ENCODE data around the gene AHI1. TPM values are rescaled to one million over a fixed set of nuclear protein-coding genes. Genes with fewer than 3 reads are reported as not detected.

The AHI1 gene
- total RNA-seq, 1 experiment from 2014 or later, result 8.9 TPM

DNA sequence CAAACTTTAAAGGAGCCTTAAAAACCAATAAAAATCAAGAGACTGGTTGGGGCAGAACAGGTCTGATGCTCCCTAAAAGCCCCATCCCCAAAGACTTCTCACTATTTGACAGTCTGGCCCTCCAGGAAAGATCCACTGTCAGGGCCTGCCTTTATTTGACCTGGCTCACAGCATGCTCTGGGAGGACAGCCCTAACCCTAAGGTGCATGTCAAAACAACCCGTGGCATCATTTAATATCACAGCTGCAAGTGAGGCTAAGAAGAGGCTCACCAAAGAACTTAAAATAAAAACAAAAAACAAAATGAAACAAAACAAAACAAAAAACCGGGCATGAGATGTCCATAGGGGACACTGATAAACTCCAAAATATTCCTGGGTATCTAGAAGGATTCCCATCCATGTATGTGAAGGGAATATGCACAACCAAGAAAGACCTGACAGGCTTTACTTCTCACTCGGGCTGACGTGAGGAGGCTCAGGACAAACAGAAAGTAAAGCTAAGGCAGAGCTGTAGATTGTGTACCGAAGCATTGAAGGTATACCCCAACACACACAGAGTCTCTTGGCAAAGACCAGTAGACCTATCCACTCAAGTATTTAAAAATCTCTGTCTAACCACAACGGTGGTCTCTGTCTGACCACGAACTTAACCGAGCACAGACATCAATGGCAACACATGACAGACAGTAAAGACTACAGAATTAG, 57.3 kb downstream of the AHI1 start:
- no peaks in the 10 kb centered on the region for H3K4me1 ChIP-seq (ENCODE audit: insufficient read depth, low read length)
- no peak overlapping the region for H3K4me3 ChIP-seq (ENCODE audit: low read length)
- no peak overlapping the region for H3K27ac ChIP-seq (ENCODE audit: low read length)
- no peak for TF ChIP-seq EZH2phosphoT487 (IDR thresholded peaks at IDR 0.05; ENCODE audit: borderline replicate concordance, low read length)
- TF ChIP-seq, protein P1, sequence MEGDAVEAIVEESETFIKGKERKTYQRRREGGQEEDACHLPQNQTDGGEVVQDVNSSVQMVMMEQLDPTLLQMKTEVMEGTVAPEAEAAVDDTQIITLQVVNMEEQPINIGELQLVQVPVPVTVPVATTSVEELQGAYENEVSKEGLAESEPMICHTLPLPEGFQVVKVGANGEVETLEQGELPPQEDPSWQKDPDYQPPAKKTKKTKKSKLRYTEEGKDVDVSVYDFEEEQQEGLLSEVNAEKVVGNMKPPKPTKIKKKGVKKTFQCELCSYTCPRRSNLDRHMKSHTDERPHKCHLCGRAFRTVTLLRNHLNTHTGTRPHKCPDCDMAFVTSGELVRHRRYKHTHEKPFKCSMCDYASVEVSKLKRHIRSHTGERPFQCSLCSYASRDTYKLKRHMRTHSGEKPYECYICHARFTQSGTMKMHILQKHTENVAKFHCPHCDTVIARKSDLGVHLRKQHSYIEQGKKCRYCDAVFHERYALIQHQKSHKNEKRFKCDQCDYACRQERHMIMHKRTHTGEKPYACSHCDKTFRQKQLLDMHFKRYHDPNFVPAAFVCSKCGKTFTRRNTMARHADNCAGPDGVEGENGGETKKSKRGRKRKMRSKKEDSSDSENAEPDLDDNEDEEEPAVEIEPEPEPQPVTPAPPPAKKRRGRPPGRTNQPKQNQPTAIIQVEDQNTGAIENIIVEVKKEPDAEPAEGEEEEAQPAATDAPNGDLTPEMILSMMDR (conservative IDR thresholded peaks at IDR 0.05; ENCODE audit: low read depth, low read length), result no peak
- no peak for TF ChIP-seq EZH2 (IDR thresholded peaks at IDR 0.05; ENCODE audit: low read length, unreplicated experiment)
- no peak overlapping the region for H3K4me2 ChIP-seq (ENCODE audit: low read length)
- H2AFZ ChIP-seq (ENCODE audit: low read length), result no peak overlapping the region
- no peaks in the 10 kb centered on the region for H3K9me2 ChIP-seq (replicated peaks; ENCODE audit: low read length)
- no peaks in the 10 kb centered on the region for H3F3A ChIP-seq (ENCODE audit: low read length, unreplicated experiment)
- no peaks in the 10 kb centered on the region for H3K9me3 ChIP-seq (ENCODE audit: low read length)
- POLR2A ChIA-PET (ENCODE audit: unreplicated experiment), result no interaction called here
- intact Hi-C loops (cut with micrococcal nuclease), result no loop called here
- H3K9ac ChIP-seq (ENCODE audit: low read length), result no peak overlapping the region
- H3K36me3 ChIP-seq (ENCODE audit: low read depth, low read length), result no peaks in the 10 kb centered on the region
- no peaks in the 10 kb centered on the region for H3K27me3 ChIP-seq (ENCODE audit: low read length)
- H4K20me1 ChIP-seq (ENCODE audit: low read length), result no peaks in the 10 kb centered on the region
- CTCF ChIA-PET, result no interaction called here
- BruUV-seq (replicated peaks), result no TSS peak
- no peaks in the 10 kb centered on the region for H3K79me2 ChIP-seq (ENCODE audit: low read length)
- ATAC-seq, result no peak
- no peak for DNase-seq

DNA sequence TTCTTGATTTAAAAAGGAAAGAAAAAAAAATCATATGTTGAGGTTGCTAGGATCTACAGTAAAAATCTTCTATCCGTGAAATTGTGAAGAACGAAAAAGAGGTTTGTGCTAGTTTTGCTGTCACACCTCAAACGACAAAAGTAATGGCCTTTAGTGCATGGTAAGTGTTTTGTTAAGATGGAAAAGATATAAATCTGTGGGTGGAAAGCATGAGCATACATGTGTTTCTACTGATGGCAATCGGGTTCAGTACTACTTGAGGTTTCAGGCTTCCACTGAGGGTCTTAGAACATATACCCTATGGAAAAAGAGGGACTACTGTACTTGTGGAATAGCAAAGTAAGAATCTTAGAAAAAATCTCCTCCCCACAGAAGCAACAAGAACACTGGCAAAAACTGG, 58.0 kb downstream of the AHI1 start:
- H3F3A ChIP-seq (ENCODE audit: low read length, unreplicated experiment), result no peaks in the 10 kb centered on the region
- POLR2A ChIA-PET (ENCODE audit: unreplicated experiment), result interaction anchor here (0.6 kb wide), 1 partner anchor 578 kb away, joined by 3 read pairs; no protein-coding TSS in a partner anchor
- CTCF ChIA-PET, result interaction anchor here (0.6 kb wide), 1 partner anchor 295 kb away, joined by 3 read pairs; no protein-coding TSS in a partner anchor
- intact Hi-C loops (cut with micrococcal nuclease), result loop anchor here (5.0 kb wide), 1 partner anchor 292 kb away; no protein-coding TSS in a partner anchor
- no peak overlapping the region for H3K4me3 ChIP-seq (ENCODE audit: low read length)
- H3K79me2 ChIP-seq (ENCODE audit: low read length), result no peaks in the 10 kb centered on the region
- H4K20me1 ChIP-seq (ENCODE audit: low read length), result no peaks in the 10 kb centered on the region
- H3K4me2 ChIP-seq (ENCODE audit: low read length), result no peak overlapping the region
- H3K36me3 ChIP-seq (ENCODE audit: low read depth, low read length), result no peaks in the 10 kb centered on the region
- no peak overlapping the region for H3K9ac ChIP-seq (ENCODE audit: low read length)
- TF ChIP-seq, protein P1 (conservative IDR thresholded peaks at IDR 0.05; ENCODE audit: low read depth, low read length), result no peak
- TF ChIP-seq EZH2phosphoT487 (IDR thresholded peaks at IDR 0.05; ENCODE audit: borderline replicate concordance, low read length) (no peak), EZH2 (IDR thresholded peaks at IDR 0.05; ENCODE audit: low read length, unreplicated experiment) (no peak)
- no peaks in the 10 kb centered on the region for H3K27me3 ChIP-seq (ENCODE audit: low read length)
- H3K27ac ChIP-seq (ENCODE audit: low read length), result no peak overlapping the region
- no TSS peak for BruUV-seq (replicated peaks)
- no peak for DNase-seq
- no peak for ATAC-seq
- H3K9me3 ChIP-seq (ENCODE audit: low read length), result no peaks in the 10 kb centered on the region
- no peaks in the 10 kb centered on the region for H3K9me2 ChIP-seq (replicated peaks; ENCODE audit: low read length)
- no peak overlapping the region for H2AFZ ChIP-seq (ENCODE audit: low read length)
- H3K4me1 ChIP-seq (ENCODE audit: insufficient read depth, low read length), result no peaks in the 10 kb centered on the region

Measured in PC-3 (cell line).